HG02943 (cell line): Measurements from ENCODE around the gene MLC1.

Experiments
- ATAC-seq: cut with Tn5 transposase; IDR thresholded peaks from one replicate; pipeline ENCODE4 v1.9.1; 2021; ENCODE audit warnings: mild to moderate bottlenecking, low read depth, moderate library complexity; ENCODE audit not compliant: unreplicated experiment

MLC1 gene

GRCh38 chr22:50040717-50041116, 44.5 kb downstream of the MLC1 start:
- ATAC-seq: no peak

- ATAC-seq: no peak
Measured at GRCh38 chr22:50039669-50040443, 45.4 kb downstream of the MLC1 start.

GRCh38 chr22:50035976-50036724, 49.1 kb downstream of the MLC1 start:
- ATAC-seq: no peak

- no peak for ATAC-seq
Measured at GRCh38 chr22:50035131-50035881, 49.9 kb downstream of the MLC1 start.

- no peak for ATAC-seq
Measured at GRCh38 chr22:50034126-50035081, 50.8 kb downstream of the MLC1 start.

- ATAC-seq: no peak
Measured at GRCh38 chr22:50032941-50033601, 52.2 kb downstream of the MLC1 start.

GRCh38 chr22:50032109-50032871, 52.9 kb downstream of the MLC1 start:
- ATAC-seq: no peak

- no peak for ATAC-seq
Measured at GRCh38 chr22:50031189-50032091, 53.8 kb downstream of the MLC1 start.

- ATAC-seq: no peak
Measured at GRCh38 chr22:50030297-50031188, 54.7 kb downstream of the MLC1 start.

GRCh38 chr22:50027639-50028537, 57.3 kb downstream of the MLC1 start:
- ATAC-seq: no peak

- ATAC-seq: no peak
Measured at GRCh38 chr22:50025993-50026392, 59.2 kb downstream of the MLC1 start.

GRCh38 chr22:50022171-50022819, 62.9 kb downstream of the MLC1 start:
- no peak for ATAC-seq

- ATAC-seq: no peak
Measured at GRCh38 chr22:50020606-50021005, 64.6 kb downstream of the MLC1 start.

- no peak for ATAC-seq
Measured at GRCh38 chr22:50019316-50019715, 65.9 kb downstream of the MLC1 start.

- no peak for ATAC-seq
Measured at GRCh38 chr22:50018608-50019285, 66.5 kb downstream of the MLC1 start.
